NOMO-1 treated with dmso at 0.1 percent for 144 hours (cell line): ENCODE results near the gene DGCR2.
"Not testable (repeated sequence)": the region's sequence is repeated elsewhere in the genome, so short reads cannot be mapped to it uniquely, and the experiment has no call there.

Experiments used
- DNase-seq: peaks from one replicate; lab custom pipeline; 2025; ENCODE audit not compliant: unreplicated experiment; lab: John Stamatoyannopoulos, UW

Gene DGCR2

GRCh38 chr22:19061471-19062138 lies 60.6 kb downstream of the DGCR2 start:
- DNase-seq: no peak

DNA sequence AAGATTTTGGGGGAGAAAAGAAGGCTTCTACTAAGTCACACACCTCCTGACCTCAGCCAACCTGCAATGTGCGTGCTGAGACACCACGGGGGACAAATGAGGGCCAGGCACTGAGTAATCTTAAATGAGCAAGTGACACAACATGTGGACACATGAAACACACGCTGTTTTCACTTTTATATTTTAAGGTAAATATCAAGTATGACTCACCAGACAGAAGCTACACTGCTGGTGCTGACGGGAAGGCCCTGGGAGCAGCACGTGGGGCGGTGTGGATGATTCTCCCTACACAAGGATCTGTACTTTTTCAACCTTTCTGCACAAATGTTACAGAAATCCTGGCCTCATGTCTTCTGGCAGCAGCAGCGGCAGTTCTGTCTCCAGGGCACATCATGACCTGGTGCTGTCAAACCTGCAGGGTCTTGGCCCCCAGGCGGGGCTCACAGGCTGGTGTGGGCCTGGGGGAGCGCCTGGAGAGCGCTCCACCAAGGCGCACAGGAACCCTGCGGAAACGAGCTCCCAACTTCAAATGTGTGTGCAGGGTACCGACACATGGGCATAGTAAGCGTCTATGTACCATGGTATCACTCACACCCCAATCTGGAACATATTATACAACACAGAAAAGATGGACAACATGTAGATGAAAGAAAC lies 61.7 kb downstream of the DGCR2 start:
- no peak for DNase-seq

DNA sequence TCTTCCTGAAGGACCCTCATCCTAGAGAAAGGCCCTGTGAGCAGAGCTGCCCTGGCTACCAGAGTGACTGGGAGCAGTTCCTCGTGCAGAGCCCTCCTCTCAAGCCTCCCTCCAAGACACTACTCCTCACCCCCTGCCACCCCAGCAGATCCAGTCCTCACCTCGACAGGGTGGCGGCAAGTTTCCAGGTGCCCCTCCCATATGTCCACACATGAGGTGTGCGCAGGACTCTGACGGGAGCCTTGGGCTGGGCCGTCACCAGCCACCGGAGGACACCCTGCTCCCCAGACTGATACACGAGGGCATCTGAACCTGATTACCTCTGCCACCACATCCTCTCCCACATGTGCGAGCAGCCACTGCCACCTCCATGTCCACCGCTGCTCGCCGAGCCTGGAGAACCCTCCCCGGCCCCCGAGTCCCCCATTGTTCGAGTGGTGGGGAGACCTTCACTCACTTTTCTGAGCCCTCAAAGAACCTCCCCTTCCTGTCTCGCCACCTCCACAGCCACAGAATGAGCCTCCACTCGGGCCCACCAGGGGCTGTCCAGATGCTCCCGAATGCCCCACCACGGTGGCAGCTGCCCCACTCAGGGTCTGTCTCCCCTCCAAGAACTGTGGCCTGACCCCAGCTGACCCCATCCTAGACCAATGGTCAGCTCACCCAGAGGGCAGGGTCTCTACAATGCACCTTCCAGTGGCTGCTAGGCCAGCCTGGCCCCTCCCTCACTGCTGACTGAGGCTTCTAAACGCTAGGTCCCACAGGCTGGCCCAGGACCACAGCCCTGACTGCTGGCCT lies 62.5 kb downstream of the DGCR2 start:
- no peak for DNase-seq

DNA sequence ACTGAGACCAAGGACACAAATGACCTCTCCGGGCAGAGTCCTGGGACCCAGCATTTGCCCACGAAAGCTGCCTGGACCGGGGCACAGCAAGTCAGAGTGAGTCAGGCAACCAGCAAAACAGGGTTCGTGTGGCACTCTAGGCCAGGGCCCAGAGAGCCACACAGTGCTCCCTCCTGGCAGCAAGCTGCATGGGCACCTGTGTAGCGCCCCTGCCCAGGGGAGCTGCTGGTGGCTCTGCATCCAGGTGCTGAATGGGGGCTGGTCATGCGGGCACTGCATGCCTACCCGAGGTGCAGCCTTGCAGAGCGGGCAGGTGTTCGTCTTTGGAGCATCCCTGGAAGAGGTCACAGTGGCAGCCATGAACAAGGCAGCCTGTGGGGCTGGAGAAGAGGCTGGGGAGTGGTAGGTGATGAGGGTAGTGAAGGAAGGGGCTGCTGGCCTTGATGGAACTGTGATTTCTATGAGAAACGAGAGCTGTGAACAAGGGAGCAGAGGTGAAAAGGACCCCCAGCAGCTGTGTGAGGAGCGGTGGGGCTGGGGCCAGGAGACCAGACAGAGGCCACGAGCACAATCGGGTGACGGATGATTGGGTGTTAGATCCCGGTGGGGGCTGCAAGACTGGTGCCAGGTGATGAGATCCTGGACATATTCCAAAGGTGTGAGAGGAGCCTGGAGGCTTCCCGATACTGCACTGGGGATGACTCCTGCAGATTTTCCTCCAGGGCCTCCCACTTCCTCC lies 63.3 kb downstream of the DGCR2 start:
- DNase-seq: no peak

DNA sequence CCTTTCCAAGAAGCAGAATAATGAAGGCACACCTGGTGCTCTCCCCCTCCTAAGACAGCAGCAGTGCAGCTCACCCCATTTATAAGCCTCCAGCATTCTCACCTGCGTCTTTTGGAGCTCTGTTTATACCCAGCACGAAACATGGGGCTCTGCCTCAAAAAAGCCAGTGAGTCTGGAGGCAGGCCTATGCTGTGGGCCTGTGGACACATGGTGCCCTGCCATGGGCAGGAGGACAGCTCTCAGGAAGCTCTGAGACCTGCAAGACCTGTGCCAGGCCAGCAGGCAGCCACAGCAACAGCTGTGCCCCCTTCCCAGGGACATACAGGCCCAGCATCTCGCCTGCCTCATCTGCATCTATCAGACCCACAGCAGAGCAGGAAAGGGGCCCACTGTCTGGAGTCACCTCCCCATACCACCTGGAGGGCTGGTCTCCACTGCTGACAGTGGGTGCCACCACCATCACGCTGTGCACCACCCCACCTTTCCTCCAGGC lies 64.2 kb downstream of the DGCR2 start:
- no peak for DNase-seq

GRCh38 chr22:19057539-19057938 lies 64.7 kb downstream of the DGCR2 start:
- no peak for DNase-seq

DNA sequence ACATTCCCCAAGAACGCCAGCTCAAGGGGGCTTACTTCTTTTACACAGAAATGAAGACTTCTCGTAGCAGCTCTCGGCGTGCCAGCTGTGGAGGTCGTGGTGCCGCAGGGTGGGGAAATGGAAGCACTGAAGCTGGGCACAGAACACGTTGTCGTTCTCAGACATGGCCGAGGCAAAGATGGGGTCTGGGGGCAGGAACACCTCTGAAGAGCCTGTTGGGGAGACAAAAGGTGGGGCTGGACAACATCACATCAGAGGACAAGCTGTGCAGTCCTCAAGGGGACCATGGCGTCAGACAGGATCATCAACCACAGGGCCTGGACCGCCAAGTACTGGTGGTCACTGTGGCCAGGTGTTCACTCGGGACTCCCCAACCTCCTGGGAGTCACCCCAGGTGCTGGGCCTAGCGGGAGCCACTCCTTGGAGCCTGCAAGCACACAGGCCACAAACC lies 65.2 kb downstream of the DGCR2 start:
- no peak for DNase-seq

DNA sequence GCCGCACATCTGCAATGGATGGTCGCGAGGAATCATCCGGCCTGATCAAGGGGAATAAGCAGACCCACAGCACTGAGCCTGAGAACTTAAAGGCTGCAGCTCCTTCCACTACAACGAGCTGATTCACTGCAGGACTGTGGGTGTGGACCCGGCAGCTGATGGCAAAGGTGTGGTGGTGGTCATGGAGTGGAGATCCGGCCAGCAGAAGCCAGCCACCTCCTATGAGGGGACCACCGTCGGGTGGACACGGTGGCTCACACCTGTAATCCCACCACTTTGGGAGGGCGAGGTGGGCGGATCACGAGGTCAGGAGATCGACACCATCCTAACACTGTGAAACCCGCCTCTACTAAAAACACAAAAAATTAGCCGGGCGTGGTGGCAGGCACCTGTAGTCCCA lies 66.4 kb downstream of the DGCR2 start:
- DNase-seq: no peak

- DNase-seq: no peak
These were observed 69.2 kb downstream of the DGCR2 start for GRCh38 chr22:19052941-19053541.

- DNase-seq: no peak
These were observed 70.7 kb downstream of the DGCR2 start for GRCh38 chr22:19051381-19052072.

GRCh38 chr22:19050847-19051246 lies 71.4 kb downstream of the DGCR2 start:
- not testable (repeated sequence) for DNase-seq

GRCh38 chr22:19050117-19050516 lies 72.1 kb downstream of the DGCR2 start:
- DNase-seq: no peak

DNA sequence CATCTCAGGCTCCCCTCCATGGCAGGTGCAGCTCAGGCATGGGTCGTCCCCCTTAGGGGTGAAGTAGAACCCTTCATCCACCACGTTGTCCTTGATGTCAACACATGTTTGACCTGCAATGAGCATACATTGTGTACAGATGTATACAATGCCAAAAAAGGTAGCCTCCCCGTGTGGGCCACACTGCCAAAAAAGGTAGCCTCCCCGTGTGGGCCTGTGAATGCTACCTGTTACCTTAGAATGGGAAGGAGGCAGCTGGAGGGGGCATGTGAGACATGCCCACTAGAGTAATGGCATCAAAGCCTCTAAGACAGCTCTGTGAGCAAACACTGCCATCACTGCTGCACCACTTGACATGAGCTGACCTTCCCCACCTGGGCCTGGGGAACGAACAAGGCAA lies 73.7 kb downstream of the DGCR2 start:
- no peak for DNase-seq

DNA sequence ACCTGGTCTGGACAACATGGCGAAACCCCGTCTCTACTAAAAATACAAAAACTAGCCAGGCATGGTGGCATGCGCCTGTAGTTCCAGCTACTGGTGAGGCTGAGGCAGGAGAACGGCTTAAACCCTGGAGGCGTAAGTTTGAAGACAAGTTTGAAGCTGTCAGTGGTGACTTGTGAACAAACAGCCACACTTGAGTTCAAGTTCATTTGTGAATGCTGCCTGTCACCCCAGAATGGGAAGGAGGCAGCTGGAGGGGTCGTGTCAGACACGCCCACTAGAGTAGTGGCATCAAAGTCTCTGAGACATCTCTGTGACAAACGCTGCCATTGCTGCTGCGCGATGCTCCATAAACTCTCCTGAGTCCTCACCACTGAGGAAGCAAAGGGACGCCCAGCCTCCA lies 74.2 kb downstream of the DGCR2 start:
- DNase-seq: no peak

GRCh38 chr22:19046719-19047609 lies 75.2 kb downstream of the DGCR2 start:
- no peak for DNase-seq

DNA sequence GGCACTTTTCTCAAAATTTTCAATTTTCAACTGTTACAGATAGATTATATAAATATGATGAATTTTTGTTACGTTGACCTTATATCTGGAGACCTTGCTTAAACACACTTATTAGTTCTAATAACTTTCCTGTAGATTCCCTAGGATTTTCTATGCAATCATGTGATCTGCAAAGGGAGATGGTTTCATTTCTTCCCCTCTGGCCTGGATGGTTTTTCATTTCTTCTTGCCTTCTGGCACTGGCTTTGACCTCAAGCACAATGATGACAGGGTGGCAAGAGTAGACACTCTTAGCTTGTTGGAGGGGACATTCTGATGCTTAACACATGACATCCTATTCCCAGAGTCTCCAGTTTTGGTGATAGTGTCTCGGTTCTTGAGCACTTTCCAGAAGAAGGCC lies 75.9 kb downstream of the DGCR2 start:
- no peak for DNase-seq

DNA sequence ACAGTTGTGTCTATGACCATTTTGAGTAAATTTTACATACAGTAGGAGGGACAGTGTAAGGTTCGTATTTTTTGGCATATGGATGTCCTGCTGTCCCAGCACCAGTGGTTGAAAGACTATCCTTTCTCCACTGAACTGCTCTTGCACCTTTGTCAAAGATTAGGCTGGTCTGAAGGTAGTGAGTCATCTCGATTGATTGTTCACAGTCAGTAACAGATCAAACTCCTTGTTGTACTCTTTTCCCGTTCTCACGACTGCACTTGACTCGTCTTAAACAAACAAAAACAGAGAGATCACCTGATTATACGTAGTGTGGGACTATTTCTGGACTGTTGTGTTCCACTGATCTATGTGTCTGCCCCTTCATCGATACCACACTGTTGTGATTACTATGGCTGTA lies 77.1 kb downstream of the DGCR2 start:
- DNase-seq: no peak

DNA sequence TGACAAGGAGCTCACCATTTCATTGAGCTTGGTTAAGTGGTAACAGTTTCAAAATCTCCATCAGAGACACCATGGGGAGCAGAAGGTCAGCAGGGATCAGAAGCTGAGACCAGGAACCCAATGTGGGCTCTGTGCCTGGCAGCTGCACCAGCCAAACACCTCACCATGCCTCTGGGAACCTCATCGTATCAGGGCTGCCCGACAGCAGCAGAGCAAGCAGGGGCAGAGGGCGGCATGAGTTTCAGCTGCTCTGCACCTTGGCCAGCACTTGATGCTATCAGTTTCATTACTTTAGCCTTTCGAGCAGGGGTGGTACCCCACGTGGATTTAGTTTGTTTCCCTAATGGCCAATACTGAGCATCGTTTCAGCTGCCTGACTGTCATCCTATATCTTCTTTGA lies 77.8 kb downstream of the DGCR2 start:
- DNase-seq: no peak
